IMR-90 (cell line): Measurements from ENCODE around the gene OVCH1.

Experiments used
- CTCF ChIP-seq: conservative IDR thresholded peaks from 2 replicates; pipeline ENCODE4 v1.5.1; 2012; ENCODE audit warnings: mild to moderate bottlenecking, low read depth, low read length, improper control_type of control experiment
- ELK1 ChIP-seq: fragments of 150-350 bp; IDR thresholded peaks from 2 replicates; pipeline ENCODE4 v1.6.1; 2016; ENCODE audit warnings: low read depth, mild to moderate bottlenecking, low read length, moderate library complexity, borderline replicate concordance
- NFE2L2 ChIP-seq: fragments of 150-350 bp; IDR thresholded peaks from 2 replicates; pipeline ENCODE4 v1.6.1; 2016; ENCODE audit warnings: low read depth, mild to moderate bottlenecking, low read length
- POLR2A ChIP-seq: IDR thresholded peaks from 2 replicates; pipeline ENCODE4 v1.6.1; 2012; ENCODE audit warnings: mild to moderate bottlenecking, low read depth, low read length
- RAD21 ChIP-seq: IDR thresholded peaks from 2 replicates; pipeline ENCODE4 v1.6.1; 2012; ENCODE audit warnings: low read length, improper control_type of control experiment
- RCOR1 ChIP-seq: IDR thresholded peaks from 2 replicates; pipeline ENCODE4 v1.6.1; 2012; ENCODE audit warnings: mild to moderate bottlenecking, low read length, improper control_type of control experiment; ENCODE audit not compliant: insufficient replicate concordance
- RFX5 ChIP-seq: IDR thresholded peaks from 2 replicates; pipeline ENCODE4 v1.8.0; 2012; ENCODE audit warnings: low read depth, mild to moderate bottlenecking, low read length, moderate library complexity
- SMC3 ChIP-seq: fragments of 150-350 bp; IDR thresholded peaks from 2 replicates; pipeline ENCODE4 v1.6.1; 2016; ENCODE audit warnings: low read depth, mild to moderate bottlenecking, antibody characterized with exemption, low read length, moderate library complexity
- USF2 ChIP-seq: fragments of 150-350 bp; IDR thresholded peaks from 2 replicates; pipeline ENCODE4 v1.6.1; 2017; ENCODE audit warnings: mild to moderate bottlenecking, antibody characterized with exemption, low read length, low read depth

DNA sequence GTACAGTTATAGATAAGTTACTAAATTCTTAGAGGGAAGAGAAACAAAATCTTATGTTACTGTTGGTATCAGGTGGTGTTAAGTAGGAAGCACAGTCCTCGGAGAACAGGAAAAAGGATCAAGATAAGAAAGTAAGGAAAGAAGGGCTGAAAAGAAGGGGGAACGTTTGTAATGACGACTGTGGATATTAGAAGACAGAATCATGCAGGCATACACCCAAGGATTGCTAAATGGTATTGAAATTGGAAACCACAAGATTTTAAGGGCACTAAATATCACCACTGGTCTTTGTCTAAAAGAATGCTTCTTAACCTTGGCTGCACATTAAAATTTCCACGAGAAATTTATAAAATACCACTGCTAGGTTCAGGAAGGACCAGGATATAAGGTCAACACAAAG, 82.4 kb downstream of the OVCH1 start:
- TF ChIP-seq CTCF (no peak), RFX5 (no peak), RAD21 (no peak), NFE2L2 (no peak), POLR2A (no peak), RCOR1 (no peak), SMC3 (no peak), ELK1 (no peak), USF2 (no peak)
